Testis (tissue), 2 donors: Measurements from ENCODE around the gene GARIN5B.

ENCODE experiments used
- CTCF ChIP-seq, 3 experiments: fragments of 450-650 bp in 2 of 3; fragments of 200-600 bp in 1 of 3; sonication (generic) in 1 of 3; IDR thresholded peaks; one replicate each; pipeline ENCODE4 v1.5.1; 2016 to 2019; ENCODE audit warnings: antibody characterized with exemption in 3 of 3, mild to moderate bottlenecking in 2 of 3, moderate library complexity in 1 of 3
- POLR2A ChIP-seq: fragments of 450-650 bp; IDR thresholded peaks from one replicate; pipeline ENCODE4 v1.6.1; 2017; ENCODE audit warnings: antibody characterized with exemption, mild to moderate bottlenecking, moderate library complexity

GRCh38 chr19:55382522-55383054 is 19.5 kb upstream of the GARIN5B start:
- TF ChIP-seq CTCF (IDR thresholded peaks at IDR 0.05): no peak
- no peak for TF ChIP-seq POLR2A
